ENCODE measurements around the gene SUPT3H.
"Not testable (repeated sequence)": the region's sequence is repeated elsewhere in the genome, so short reads cannot be mapped to it uniquely, and the experiment has no call there.

The SUPT3H gene

DNA sequence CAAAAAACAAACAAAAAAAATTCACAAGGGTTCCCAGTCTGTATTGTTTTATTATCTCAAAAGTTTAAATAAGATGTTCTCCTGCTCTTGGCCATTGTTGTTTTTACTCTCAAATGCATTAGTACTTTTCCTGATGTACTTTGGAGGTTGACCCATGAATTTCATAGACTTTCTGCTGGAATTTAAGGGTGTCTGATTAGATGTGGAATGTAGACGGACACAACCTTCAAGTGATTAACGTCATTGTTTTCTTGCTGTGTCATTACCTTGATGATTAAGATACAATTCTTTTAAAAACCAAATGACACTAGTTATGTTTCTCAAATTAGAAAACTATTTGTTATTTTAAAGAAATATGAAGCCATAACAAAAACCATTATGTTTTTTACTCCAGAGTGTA lies 471.0 kb downstream of the SUPT3H start:
- no peak for DNase-seq (ENCODE audit: extremely low read depth, low read depth)
- H3K4me3 ChIP-seq (replicated peaks; ENCODE audit: low read depth, low read length): no peak overlapping the region
- TF ChIP-seq, protein P1, sequence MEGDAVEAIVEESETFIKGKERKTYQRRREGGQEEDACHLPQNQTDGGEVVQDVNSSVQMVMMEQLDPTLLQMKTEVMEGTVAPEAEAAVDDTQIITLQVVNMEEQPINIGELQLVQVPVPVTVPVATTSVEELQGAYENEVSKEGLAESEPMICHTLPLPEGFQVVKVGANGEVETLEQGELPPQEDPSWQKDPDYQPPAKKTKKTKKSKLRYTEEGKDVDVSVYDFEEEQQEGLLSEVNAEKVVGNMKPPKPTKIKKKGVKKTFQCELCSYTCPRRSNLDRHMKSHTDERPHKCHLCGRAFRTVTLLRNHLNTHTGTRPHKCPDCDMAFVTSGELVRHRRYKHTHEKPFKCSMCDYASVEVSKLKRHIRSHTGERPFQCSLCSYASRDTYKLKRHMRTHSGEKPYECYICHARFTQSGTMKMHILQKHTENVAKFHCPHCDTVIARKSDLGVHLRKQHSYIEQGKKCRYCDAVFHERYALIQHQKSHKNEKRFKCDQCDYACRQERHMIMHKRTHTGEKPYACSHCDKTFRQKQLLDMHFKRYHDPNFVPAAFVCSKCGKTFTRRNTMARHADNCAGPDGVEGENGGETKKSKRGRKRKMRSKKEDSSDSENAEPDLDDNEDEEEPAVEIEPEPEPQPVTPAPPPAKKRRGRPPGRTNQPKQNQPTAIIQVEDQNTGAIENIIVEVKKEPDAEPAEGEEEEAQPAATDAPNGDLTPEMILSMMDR (IDR thresholded peaks at IDR 0.05; ENCODE audit: low read depth, low read length, missing control alignments): no peak

DNA sequence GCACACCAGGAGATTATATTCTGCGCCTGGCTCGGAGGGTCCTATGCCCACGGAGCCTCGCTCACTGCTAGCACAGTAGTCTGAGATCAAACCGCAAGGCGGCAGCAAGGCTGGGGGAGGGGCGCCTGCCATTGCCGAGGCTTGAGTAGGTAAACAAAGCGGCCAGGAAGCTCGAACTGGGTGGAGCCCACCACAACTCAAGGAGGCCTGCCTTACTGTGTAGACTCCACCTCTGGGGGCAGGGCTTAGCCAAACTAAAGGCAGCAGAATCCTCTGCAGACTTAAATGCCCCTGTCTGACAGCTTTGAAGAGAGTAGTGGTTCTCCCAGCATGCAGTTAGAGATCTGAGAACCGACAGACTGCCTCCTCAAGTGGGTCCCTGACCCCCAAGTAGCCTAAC lies 477.4 kb downstream of the SUPT3H start:
- not testable (repeated sequence) for DNase-seq (ENCODE audit: extremely low read depth, low read depth); H3K4me3 ChIP-seq (replicated peaks; ENCODE audit: low read depth, low read length)

DNA sequence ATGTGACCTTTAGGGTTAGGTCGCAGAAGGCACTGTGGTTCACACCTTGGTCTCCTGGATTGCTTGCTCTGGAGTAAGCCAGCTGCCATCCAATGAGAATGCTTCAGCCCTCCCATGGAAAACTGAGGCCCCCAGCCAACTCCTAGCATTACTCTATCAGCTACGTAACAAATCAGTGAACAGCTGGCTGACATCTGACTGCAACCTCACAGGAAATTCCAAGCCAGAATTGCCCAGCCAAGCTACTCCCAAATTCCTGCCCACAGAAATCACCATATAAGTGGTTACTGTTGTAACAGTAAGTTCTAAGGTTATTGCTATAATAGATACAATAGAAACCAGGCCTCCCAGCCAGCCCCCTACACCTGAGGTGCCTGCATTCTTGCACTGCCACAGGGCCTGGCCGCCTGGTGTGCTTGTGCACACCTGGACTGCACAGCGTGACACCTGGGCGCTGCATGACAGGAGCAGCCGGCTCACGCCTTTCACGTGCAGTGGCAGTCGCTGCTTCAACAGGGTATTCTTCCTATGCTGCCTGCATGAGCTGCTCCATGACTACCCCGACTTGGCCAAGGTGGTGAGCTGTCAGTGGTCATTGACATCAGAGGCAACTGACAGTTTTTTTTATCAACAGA lies 479.3 kb downstream of the SUPT3H start:
- peak; percentile 71 for DNase-seq (ENCODE audit: extremely low read depth, low read depth)
- TF ChIP-seq, protein P1 (IDR thresholded peaks at IDR 0.05; ENCODE audit: low read depth, low read length, missing control alignments): no peak
- no peak overlapping the region for H3K4me3 ChIP-seq (replicated peaks; ENCODE audit: low read depth, low read length)

DNA sequence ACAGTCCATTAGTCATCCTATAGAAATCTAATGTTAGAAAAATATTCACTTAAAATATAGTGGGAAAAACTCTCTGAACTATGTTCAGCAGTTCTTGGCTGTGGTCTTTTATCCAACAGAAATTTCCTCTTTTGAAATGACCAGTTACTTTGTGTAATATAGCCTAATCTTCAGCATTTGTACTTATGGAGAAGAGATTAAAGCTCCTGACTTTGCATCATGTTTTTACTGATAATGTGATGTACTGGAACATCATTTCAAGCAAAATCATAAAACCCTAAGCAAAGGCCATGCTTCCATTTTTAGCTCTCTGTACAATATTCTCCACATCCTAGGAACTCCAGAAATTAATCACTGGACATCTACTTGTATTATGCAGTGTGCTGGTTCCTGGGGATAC lies 480.4 kb downstream of the SUPT3H start:
- DNase-seq (ENCODE audit: extremely low read depth, low read depth): no peak
- no peak overlapping the region for H3K4me3 ChIP-seq (replicated peaks; ENCODE audit: low read depth, low read length)
- TF ChIP-seq, protein P1 (IDR thresholded peaks at IDR 0.05; ENCODE audit: low read depth, low read length, missing control alignments): no peak

DNA sequence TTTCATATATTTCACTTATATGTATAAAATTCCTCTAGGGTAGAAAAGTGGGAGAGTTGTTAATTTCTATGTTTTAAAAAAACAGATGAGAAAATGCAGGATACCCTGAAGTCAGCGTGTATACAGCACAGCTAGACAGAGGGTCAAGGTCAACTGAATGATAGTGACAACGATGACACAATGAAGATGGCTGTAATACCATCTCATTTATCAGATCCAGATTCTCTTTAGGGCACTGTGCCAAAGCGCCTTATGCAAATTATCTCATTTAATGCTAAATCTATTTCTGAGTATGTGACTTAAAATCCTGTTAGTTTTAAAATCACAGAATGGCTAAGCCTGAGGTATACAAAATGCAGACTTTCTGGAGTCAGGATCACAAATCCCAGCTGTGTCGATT lies 481.0 kb downstream of the SUPT3H start:
- TF ChIP-seq, protein P1 (IDR thresholded peaks at IDR 0.05; ENCODE audit: low read depth, low read length, missing control alignments): no peak
- no peak overlapping the region for H3K4me3 ChIP-seq (replicated peaks; ENCODE audit: low read depth, low read length)
- no peak for DNase-seq (ENCODE audit: extremely low read depth, low read depth)

DNA sequence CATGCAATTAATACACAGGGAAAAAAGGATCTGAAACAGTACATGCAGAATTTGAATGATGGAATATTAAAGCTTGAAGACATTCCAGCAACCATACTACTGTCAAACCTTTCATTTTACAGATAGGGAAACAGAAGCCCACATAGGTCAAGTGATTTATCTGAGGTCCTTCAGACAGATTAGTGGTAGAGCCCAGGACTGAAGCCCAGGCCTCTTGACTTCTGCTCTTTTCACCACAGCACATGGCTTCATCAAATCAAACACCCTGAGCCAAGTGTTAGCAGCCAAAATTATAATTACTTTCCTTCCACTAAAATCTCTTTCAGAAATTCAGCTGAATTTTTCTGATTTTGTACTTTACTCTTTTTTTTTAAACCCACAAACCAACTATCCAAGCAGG lies 485.2 kb downstream of the SUPT3H start:
- no peak overlapping the region for H3K4me3 ChIP-seq (replicated peaks; ENCODE audit: low read depth, low read length)
- TF ChIP-seq, protein P1 (IDR thresholded peaks at IDR 0.05; ENCODE audit: low read depth, low read length, missing control alignments): no peak
- DNase-seq (ENCODE audit: extremely low read depth, low read depth): no peak

DNA sequence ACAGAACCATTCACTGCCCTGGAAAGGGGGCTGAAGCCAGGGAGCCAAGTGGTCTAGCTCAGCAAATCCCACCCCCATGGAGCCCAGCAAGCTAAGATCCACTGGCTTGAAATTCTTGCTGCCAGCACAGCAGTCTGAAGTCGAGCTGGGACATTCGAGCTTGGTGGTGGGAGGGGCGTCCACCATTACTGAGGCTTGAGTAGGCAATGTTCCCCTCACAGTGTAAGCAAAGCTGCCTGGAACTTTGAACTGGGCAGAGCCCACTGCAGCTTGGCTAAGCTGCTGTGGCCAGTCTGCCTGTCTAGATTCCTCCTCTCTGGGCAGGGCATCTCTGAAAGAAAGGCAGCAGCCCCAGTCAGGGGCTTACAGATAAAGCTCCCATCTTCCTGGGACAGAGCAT lies 498.7 kb downstream of the SUPT3H start:
- DNase-seq (ENCODE audit: extremely low read depth, low read depth); H3K4me3 ChIP-seq (replicated peaks; ENCODE audit: low read depth, low read length): not testable (repeated sequence)

DNA sequence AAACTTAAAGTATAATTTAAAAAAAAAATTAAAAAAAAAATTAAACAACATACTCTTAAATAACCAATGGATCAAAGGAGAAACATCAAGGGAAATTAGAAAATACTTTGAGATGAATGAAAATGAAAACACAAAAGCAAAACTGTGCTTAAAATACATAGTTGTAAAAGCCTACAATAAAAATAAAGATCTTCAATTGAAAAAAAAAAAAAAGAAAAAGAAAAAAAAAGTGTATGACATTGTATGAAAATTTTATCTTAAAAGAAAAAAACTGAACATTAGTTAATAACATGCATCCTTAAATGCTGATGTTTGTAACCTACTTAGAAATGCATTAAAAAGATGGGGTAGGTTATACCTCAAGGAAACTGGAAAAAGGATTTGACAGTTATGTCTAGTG lies 501.1 kb downstream of the SUPT3H start:
- H3K4me3 ChIP-seq (replicated peaks; ENCODE audit: low read depth, low read length); DNase-seq (ENCODE audit: extremely low read depth, low read depth): not testable (repeated sequence)
